B cell (primary cell): ENCODE measurements around the gene RETREG2. TPM values are rescaled to one million over a fixed set of nuclear protein-coding genes. Genes with fewer than 3 reads are reported as not detected.

Source experiments
- ATAC-seq: fragments of 200-7000 bp; cut with Tn5 transposase; one replicate; pipeline ENCODE4 v1.10.0; 2021; ENCODE audit warnings: low read depth, mild to moderate bottlenecking, moderate number of reproducible peaks, moderate library complexity
- CTCF ChIA-PET: fragments of 350-600 bp; sonication (Branson Sonifier 250); formaldehyde crosslinking; loops from one replicate; lab custom pipeline; 2021; ENCODE audit warnings: antibody characterized with exemption, inconsistent platforms; lab: Charles Lee
- POLR2A ChIA-PET: fragments of 350-600 bp; sonication (Branson Sonifier 250); formaldehyde crosslinking; loops from one replicate; lab custom pipeline; 2021; ENCODE audit warnings: antibody characterized with exemption; lab: Charles Lee
- DNase-seq: peaks from one replicate; pipeline ENCODE4 v3.0.0; 2013
- H2AFZ ChIP-seq: 2 replicates; pipeline ENCODE4 v1.6.1; 2012; ENCODE audit warnings: mild to moderate bottlenecking, low read depth, low read length; ENCODE audit not compliant: insufficient read depth, poor library complexity, severe bottlenecking
- H3K27ac ChIP-seq, 2 donors: 1 replicate in 1 of 2; 2 replicates in 1 of 2; pipeline ENCODE4 v1.5.1; 2012 to 2013; ENCODE audit warnings: low read length in 2 of 2, mild to moderate bottlenecking in 2 of 2, moderate library complexity in 1 of 2
- H3K27me3 ChIP-seq, 4 experiments: fragments of 200-600 bp in 1 of 4; sonication (generic) in 1 of 4; replicated peaks in 1 of 4; 1 replicate in 2 of 4; 2 replicates in 2 of 4; pipeline versions ENCODE4 v1.6.1 to v1.7.0; 2013 to 2016; ENCODE audit warnings: low read length in 3 of 4, mild to moderate bottlenecking in 2 of 4, mixed read lengths in 1 of 4, moderate library complexity in 1 of 4; ENCODE audit not compliant: insufficient read depth in 4 of 4, control insufficient read depth in 3 of 4; ENCODE audit errors: control extremely low read depth in 1 of 4
- H3K36me3 ChIP-seq, 2 experiments: replicated peaks in 1 of 2; 1 replicate in 1 of 2; 2 replicates in 1 of 2; pipeline versions ENCODE4 v1.6.1 to v1.7.1; 2013; ENCODE audit warnings: low read length in 1 of 2; ENCODE audit not compliant: insufficient read depth in 2 of 2, control insufficient read depth in 1 of 2; ENCODE audit errors: control extremely low read depth in 1 of 2, extremely low read depth in 1 of 2
- H3K4me1 ChIP-seq, 2 donors: fragments of 200-600 bp in 1 of 2; sonication (generic) in 1 of 2; 1 replicate in 1 of 2; 2 replicates in 1 of 2; pipeline versions ENCODE4 v1.5.1 to v1.6.1; 2013 to 2017; ENCODE audit warnings: low read length in 2 of 2; ENCODE audit not compliant: control insufficient read depth in 2 of 2, insufficient read depth in 2 of 2
- H3K4me2 ChIP-seq: replicated peaks from 2 replicates; pipeline ENCODE3; 2012; ENCODE audit warnings: mild to moderate bottlenecking, low read depth, low read length; ENCODE audit not compliant: poor library complexity, severe bottlenecking
- H3K4me3 ChIP-seq, 5 experiments: fragments of 200-600 bp in 1 of 5; sonication (generic) in 1 of 5; 1 replicate in 3 of 5; 2 replicates in 2 of 5; pipeline versions ENCODE4 v1.5.1 to v1.7.0; 2011 to 2016; ENCODE audit warnings: low read length in 4 of 5, mild to moderate bottlenecking in 4 of 5, low read depth in 2 of 5, control low read depth in 1 of 5, moderate library complexity in 1 of 5; ENCODE audit not compliant: insufficient read depth in 1 of 5; ENCODE audit errors: control extremely low read depth in 1 of 5, extremely low read depth in 1 of 5
- H3K79me2 ChIP-seq: fragments of 200-600 bp; sonication (generic); one replicate; pipeline ENCODE4 v1.6.0; 2016; ENCODE audit warnings: low read length; ENCODE audit not compliant: control insufficient read depth, insufficient read depth
- H3K9ac ChIP-seq: fragments of 200-600 bp; sonication (generic); 2 replicates; pipeline ENCODE4 v1.6.1; 2017; ENCODE audit warnings: mild to moderate bottlenecking, low read length, moderate library complexity
- H3K9me3 ChIP-seq, 3 donors: one replicate each; pipeline versions ENCODE4 v1.6.1 to v1.7.1; 2013; ENCODE audit warnings: low read length in 2 of 3; ENCODE audit not compliant: control insufficient read depth in 2 of 3, insufficient read depth in 1 of 3; ENCODE audit errors: control extremely low read depth in 1 of 3
- H4K20me1 ChIP-seq: 2 replicates; pipeline ENCODE4 v1.6.0; 2012; ENCODE audit warnings: mild to moderate bottlenecking, low read length; ENCODE audit not compliant: insufficient read depth, control insufficient read depth, poor library complexity, severe bottlenecking
- H3K27ac Mint-ChIP-seq: one replicate; pipeline ENCODE4 v1.8.0; 2021; ENCODE audit warnings: mixed read lengths
- H3K27me3 Mint-ChIP-seq: one replicate; pipeline ENCODE4 v1.8.0; 2021; ENCODE audit warnings: mixed read lengths
- H3K4me1 Mint-ChIP-seq: one replicate; pipeline ENCODE4 v1.8.0; 2021; ENCODE audit warnings: mixed read lengths
- H3K4me3 Mint-ChIP-seq: one replicate; pipeline ENCODE4 v1.8.0; 2021; ENCODE audit warnings: mixed read lengths
- H3K9me3 Mint-ChIP-seq: one replicate; pipeline ENCODE4 v1.8.0; 2022; ENCODE audit warnings: mixed read lengths; ENCODE audit not compliant: insufficient read depth
- EZH2 ChIP-seq: IDR thresholded peaks from 2 replicates; pipeline ENCODE4 v1.6.1; 2012; ENCODE audit warnings: borderline replicate concordance, low read depth, mild to moderate bottlenecking, moderate library complexity, low read length; ENCODE audit not compliant: insufficient read depth, poor library complexity, severe bottlenecking
- WGBS: methylation state at CpG from one replicate; pipeline ENCODE4 v1.1.5; 2013; ENCODE audit warnings: missing lambda C conversion rate; ENCODE audit not compliant: insufficient coverage; 5-methylcytosine and 5-hydroxymethylcytosine counted together
- intact Hi-C: fragments of 100-400 bp; cut with micrococcal nuclease; formaldehyde crosslinking; loops from one replicate; pipeline ENCODE4 v1.10.0; 2022
- polyA plus RNA-seq: library from polyadenylated mRNA; depleted of rRNA; stranded (reverse); fragments of >200 nt; gene quantifications from 2 replicates; pipeline ENCODE4 v1.2.3, GENCODE V29; 2012
- total RNA-seq, 2 donors: library from RNA; stranded (reverse); fragments of 120-200 nt in 1 of 2; gene quantifications; 1 replicate in 1 of 2; 2 replicates in 1 of 2; pipeline versions ENCODE4 v1.2.3 to v1.2.4, GENCODE V29; 2013 to 2022
- TF ChIP-seq, protein P1 (sequence below): fragments of 200-600 bp; IDR thresholded peaks from one replicate; pipeline ENCODE4 v1.8.0; 2022; ENCODE audit warnings: antibody characterized with exemption, mild to moderate bottlenecking

Gene RETREG2
- total and polyA plus RNA-seq, 2 donors (not counting 1 experiment from before 2014, with no cell fraction given) = 46.7 to 102 TPM

DNA sequence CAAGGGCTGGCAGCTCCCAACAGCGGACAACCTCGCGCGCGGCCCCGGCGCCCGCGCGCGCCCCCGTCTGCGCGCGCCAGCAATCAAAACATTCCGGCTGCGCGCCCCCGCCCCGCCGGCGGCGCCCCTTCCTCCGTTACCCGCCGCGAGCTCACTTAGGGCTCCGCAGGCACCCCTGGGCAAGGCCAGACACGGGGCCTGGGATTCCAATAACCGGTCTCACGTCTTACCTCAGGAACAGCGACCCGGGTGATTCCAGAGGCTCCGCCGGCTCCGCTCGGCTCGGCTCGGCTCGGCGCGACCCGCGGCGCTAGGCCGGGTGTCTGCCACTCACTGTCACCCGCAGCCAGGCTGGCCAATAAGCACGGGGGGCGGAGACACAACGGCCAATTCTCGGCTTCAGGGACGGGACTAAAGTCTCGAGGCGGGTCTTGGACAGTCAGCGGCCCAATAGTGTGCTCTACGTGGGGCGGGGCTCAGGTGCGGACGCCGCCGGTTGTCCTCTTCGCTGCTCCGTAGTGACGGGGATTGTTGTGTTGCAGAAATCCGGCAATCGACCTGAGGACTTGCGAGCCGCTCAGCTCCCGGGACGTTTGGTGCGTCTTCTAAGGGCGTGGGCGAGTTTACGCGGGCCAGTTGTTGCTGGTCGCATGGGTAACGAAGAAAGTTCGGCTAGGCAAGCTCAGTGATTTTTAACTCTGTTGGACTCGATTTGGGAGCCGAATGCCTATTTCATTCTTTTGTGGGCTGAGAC lies 51.4 kb downstream of the RETREG2 start, which contains the start of the genes ANKZF1 and ATG9A:
TSS of gene ANKZF1 (plus strand) at position 502 of the 754 bp plus-strand sequence. CDS start 452 bp downstream, outside the sequence.
TSS of gene ATG9A (minus strand) at position 332 of the 754 bp plus-strand sequence. CDS start 1,612 bp downstream, outside the sequence.
- H3K27ac Mint-ChIP-seq = peak within 1 kb of the TSS; percentile 98
- CTCF ChIA-PET = interaction anchor here (1.2 to 4.9 kb wide), 13 partner anchors 13 to 70 kb away, joined by 3 to 30 read pairs (median 5); partner anchors contain the start of genes CNPPD1, DNAJB2, GLB1L and STK16
- under 1% methylated on average over 80 of the region's 80 CpGs for WGBS
- Histone ChIP-seq H3K9ac (peak within 1 kb of the TSS; percentile 82), H3K27ac (peak within 1 kb of the TSS; percentile 74 to 87), H4K20me1 (peaks cover 67% of the 10 kb centered on the region), H3K36me3 (peaks cover 7 to 45% of the 10 kb centered on the region in 2 experiments), H3K27me3 (no peaks in the 10 kb centered on the region), H3K4me1 (peaks cover 17 to 23% of the 10 kb centered on the region in 2 donors), H3K4me3 (peak within 1 kb of the TSS; percentile 86 to 98 (median 92)), H3K79me2 (peaks cover 76% of the 10 kb centered on the region), H2AFZ (peak within 1 kb of the TSS; percentile 78), H3K4me2 (peak within 1 kb of the TSS; percentile 93), H3K9me3 (no peaks in the 10 kb centered on the region)
- peak within 1 kb of the TSS; percentile 99 for H3K4me3 Mint-ChIP-seq
- H3K9me3 Mint-ChIP-seq = no peaks in the 10 kb centered on the region
- POLR2A ChIA-PET = interaction anchor here (0.6 to 3.2 kb wide), 16 partner anchors 10 to 65 kb away, joined by 3 to 56 read pairs (median 10); partner anchors contain the start of genes ABCB6, CNPPD1, DNAJB2 and GLB1L
- TF ChIP-seq, protein P1, sequence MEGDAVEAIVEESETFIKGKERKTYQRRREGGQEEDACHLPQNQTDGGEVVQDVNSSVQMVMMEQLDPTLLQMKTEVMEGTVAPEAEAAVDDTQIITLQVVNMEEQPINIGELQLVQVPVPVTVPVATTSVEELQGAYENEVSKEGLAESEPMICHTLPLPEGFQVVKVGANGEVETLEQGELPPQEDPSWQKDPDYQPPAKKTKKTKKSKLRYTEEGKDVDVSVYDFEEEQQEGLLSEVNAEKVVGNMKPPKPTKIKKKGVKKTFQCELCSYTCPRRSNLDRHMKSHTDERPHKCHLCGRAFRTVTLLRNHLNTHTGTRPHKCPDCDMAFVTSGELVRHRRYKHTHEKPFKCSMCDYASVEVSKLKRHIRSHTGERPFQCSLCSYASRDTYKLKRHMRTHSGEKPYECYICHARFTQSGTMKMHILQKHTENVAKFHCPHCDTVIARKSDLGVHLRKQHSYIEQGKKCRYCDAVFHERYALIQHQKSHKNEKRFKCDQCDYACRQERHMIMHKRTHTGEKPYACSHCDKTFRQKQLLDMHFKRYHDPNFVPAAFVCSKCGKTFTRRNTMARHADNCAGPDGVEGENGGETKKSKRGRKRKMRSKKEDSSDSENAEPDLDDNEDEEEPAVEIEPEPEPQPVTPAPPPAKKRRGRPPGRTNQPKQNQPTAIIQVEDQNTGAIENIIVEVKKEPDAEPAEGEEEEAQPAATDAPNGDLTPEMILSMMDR = no peak
- no peak for TF ChIP-seq EZH2
- peak; percentile 98 for DNase-seq
- no peaks in the 10 kb centered on the region for H3K27me3 Mint-ChIP-seq
- H3K4me1 Mint-ChIP-seq = peaks cover 38% of the 10 kb centered on the region
- intact Hi-C loops = loop anchor here (1.0 to 5.0 kb wide), 11 partner anchors 10 to 368 kb away; partner anchors contain the start of genes CNPPD1, DNAJB2, GLB1L and NHEJ1
- peak; percentile 97 for ATAC-seq
